ENCODE data around the gene SYNE1.

The SYNE1 gene

DNA sequence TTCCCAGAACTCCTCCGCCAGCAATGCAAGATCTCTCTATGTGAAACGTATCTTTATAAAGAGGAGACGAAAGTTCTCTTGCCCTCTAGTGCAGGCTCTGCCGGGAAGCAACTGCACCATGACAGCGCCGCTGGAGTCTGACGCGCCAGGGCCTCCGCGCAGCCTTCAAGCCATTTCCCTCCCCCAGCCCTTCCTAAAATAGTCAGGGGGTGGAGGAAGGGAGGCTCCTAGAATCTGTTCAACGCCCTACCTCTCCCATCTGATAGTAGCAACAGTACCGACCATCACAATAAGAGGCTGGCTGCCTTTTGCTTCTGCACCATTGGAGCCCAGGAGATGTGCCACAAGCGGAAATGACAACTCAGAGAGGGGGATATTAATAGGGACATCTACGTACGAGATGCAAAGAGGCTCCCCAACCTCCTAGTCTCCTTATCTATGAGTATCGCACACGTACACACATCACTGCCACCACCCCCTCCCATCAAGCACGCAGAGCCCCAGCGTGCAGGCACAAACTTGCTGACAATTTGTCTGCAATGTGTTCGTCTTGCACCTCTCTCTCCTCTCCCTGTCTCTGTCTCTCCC lies 1.0 kb downstream of the SYNE1 start:
- TF ChIP-seq POLR2AphosphoS5 (IDR thresholded peaks at IDR 0.05; ENCODE audit: low read depth) (no peak), SPI1 (IDR thresholded peaks at IDR 0.05; ENCODE audit: borderline replicate concordance, low read depth) (no peak), GABPA (IDR thresholded peaks at IDR 0.05; ENCODE audit: low read depth) (no peak)
- TF ChIP-seq, protein P1, sequence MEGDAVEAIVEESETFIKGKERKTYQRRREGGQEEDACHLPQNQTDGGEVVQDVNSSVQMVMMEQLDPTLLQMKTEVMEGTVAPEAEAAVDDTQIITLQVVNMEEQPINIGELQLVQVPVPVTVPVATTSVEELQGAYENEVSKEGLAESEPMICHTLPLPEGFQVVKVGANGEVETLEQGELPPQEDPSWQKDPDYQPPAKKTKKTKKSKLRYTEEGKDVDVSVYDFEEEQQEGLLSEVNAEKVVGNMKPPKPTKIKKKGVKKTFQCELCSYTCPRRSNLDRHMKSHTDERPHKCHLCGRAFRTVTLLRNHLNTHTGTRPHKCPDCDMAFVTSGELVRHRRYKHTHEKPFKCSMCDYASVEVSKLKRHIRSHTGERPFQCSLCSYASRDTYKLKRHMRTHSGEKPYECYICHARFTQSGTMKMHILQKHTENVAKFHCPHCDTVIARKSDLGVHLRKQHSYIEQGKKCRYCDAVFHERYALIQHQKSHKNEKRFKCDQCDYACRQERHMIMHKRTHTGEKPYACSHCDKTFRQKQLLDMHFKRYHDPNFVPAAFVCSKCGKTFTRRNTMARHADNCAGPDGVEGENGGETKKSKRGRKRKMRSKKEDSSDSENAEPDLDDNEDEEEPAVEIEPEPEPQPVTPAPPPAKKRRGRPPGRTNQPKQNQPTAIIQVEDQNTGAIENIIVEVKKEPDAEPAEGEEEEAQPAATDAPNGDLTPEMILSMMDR (IDR thresholded peaks at IDR 0.05; ENCODE audit: insufficient read depth, low read length), result no peak
- TF ChIP-seq, protein P2, sequence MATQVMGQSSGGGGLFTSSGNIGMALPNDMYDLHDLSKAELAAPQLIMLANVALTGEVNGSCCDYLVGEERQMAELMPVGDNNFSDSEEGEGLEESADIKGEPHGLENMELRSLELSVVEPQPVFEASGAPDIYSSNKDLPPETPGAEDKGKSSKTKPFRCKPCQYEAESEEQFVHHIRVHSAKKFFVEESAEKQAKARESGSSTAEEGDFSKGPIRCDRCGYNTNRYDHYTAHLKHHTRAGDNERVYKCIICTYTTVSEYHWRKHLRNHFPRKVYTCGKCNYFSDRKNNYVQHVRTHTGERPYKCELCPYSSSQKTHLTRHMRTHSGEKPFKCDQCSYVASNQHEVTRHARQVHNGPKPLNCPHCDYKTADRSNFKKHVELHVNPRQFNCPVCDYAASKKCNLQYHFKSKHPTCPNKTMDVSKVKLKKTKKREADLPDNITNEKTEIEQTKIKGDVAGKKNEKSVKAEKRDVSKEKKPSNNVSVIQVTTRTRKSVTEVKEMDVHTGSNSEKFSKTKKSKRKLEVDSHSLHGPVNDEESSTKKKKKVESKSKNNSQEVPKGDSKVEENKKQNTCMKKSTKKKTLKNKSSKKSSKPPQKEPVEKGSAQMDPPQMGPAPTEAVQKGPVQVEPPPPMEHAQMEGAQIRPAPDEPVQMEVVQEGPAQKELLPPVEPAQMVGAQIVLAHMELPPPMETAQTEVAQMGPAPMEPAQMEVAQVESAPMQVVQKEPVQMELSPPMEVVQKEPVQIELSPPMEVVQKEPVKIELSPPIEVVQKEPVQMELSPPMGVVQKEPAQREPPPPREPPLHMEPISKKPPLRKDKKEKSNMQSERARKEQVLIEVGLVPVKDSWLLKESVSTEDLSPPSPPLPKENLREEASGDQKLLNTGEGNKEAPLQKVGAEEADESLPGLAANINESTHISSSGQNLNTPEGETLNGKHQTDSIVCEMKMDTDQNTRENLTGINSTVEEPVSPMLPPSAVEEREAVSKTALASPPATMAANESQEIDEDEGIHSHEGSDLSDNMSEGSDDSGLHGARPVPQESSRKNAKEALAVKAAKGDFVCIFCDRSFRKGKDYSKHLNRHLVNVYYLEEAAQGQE (IDR thresholded peaks at IDR 0.05; ENCODE audit: insufficient replicate concordance, low read depth), result no peak
- no peak overlapping the region for H3K27ac ChIP-seq (replicated peaks)
- peaks cover 23% of the 10 kb centered on the region for H3K27me3 ChIP-seq (ENCODE audit: insufficient read depth, poor library complexity, severe bottlenecking)
- DNase-seq (ENCODE audit: low read depth in 1 of 2, low spot score in 1 of 2), result no peak
- H3K4me3 ChIP-seq (replicated peaks; ENCODE audit: insufficient read depth, low read length), result peak overlapping the region; percentile 41

DNA sequence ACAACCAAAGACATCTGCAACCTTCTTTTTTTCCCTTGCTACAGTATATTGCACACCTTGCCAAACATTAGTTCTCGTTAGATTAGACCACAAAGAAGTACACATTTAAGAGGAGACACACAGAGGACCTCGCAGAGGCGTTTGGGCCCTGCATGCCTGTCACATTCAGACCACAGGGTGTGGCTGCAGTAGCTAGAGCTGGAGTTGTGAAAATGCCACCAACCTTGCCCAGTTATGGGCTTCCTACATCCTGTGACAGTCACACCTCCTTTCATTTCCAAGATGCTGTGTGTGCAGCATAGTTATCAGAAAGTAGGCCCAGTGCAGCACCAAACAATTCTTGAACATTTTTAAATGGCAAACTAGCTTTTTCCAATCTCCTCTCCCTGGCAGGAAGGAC lies 2.4 kb downstream of the SYNE1 start:
- Histone ChIP-seq H3K27ac (replicated peaks) (no peak overlapping the region; the same call in 1 of the 2 replicates), H3K4me3 (replicated peaks; ENCODE audit: insufficient read depth, low read length) (no peak overlapping the region), H3K27me3 (ENCODE audit: insufficient read depth, poor library complexity, severe bottlenecking) (peaks cover 23% of the 10 kb centered on the region)
- TF ChIP-seq, protein P1 (IDR thresholded peaks at IDR 0.05; ENCODE audit: insufficient read depth, low read length), result no peak
- TF ChIP-seq GABPA (IDR thresholded peaks at IDR 0.05; ENCODE audit: low read depth) (no peak), SPI1 (IDR thresholded peaks at IDR 0.05; ENCODE audit: borderline replicate concordance, low read depth) (no peak), POLR2AphosphoS5 (IDR thresholded peaks at IDR 0.05; ENCODE audit: low read depth) (no peak)
- TF ChIP-seq, protein P2 (IDR thresholded peaks at IDR 0.05; ENCODE audit: insufficient replicate concordance, low read depth), result no peak
- DNase-seq (ENCODE audit: low read depth in 1 of 2, low spot score in 1 of 2), result peak in 1 of 2 experiments; percentile 68

DNA sequence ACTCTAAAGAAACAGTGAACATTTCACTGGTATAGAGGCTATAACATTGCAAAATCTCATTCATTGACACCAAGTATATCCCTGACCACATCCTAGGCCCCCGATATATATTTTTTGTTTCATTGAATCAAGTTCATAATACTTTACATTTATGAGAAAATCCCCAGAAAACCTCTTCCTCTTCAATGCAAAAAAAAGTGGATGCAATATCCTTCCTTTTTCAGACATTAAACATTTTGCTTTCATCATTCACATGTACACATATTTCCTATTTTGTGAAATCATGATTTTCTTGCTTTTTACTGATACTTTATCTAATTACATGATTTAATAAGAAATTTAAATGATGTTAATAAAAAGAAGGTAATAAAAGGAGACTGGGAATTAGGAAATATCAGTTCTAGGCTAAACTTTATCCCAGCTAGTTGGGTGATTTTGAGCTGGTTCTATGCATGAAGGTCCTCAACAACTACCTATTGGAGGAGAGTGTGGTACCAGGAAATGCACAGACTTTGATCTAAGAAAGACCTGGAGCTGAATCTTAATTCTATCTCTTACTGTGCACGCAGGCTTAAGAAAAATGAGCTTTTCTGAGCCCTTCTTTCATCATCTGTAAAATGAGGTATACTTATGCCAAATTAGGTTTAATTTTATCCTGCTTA lies 4.9 kb downstream of the SYNE1 start:
- Histone ChIP-seq H3K27ac (replicated peaks) (no peak overlapping the region), H3K27me3 (ENCODE audit: insufficient read depth, poor library complexity, severe bottlenecking) (peaks cover 16% of the 10 kb centered on the region), H3K4me3 (replicated peaks; ENCODE audit: insufficient read depth, low read length) (no peak overlapping the region)
- DNase-seq (ENCODE audit: low read depth in 1 of 2, low spot score in 1 of 2), result no peak
- TF ChIP-seq, protein P2 (IDR thresholded peaks at IDR 0.05; ENCODE audit: insufficient replicate concordance, low read depth), result no peak
- TF ChIP-seq, protein P1 (IDR thresholded peaks at IDR 0.05; ENCODE audit: insufficient read depth, low read length), result no peak

Data from HL-60 (cell line).